ENCODE measurements around the gene UNC5CL.

DNA sequence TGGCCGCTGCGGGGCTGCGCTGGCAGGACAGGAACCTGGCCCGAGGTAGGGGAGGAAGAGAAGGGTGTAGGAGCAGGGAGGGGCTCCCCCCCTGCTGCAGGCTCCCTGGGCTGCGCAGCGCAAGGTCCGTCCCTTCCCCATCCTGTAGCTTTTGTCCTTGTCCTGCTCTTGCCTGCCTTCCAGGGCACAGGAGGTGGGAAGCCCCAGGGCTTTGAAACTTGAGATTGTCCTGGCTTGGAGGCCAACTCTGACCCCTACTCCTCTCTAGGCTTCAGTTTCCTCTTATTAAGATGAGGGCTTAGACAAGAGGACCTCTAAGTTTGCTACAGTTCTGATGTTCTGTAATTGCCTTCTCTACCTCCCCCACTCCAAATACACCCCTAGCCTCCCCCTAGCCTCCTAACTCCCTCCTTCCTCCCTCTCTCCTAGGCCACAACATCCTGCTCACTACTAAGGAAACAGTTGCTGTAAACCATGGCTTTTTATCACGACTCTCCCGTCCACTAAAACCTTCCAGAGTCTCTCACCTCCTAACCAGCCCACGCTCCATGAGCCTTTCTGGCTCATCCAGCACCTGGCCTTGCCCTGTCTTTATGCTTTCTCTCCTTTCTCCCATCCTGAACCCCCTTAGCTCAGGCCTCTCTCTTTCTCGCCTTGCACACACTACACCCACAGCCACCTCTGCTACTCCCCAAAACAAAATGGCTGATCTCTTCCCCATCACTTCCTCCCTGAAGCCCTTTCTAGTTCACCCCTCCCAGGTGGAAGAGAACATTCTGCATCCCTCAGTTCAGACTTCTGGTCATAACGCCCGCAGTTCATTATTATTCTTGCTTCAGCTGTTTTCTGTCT is 10.2 kb downstream of the UNC5CL start:
- TF ChIP-seq POLR2A (IDR thresholded peaks at IDR 0.05) = no peak
- TF ChIP-seq, protein P1, sequence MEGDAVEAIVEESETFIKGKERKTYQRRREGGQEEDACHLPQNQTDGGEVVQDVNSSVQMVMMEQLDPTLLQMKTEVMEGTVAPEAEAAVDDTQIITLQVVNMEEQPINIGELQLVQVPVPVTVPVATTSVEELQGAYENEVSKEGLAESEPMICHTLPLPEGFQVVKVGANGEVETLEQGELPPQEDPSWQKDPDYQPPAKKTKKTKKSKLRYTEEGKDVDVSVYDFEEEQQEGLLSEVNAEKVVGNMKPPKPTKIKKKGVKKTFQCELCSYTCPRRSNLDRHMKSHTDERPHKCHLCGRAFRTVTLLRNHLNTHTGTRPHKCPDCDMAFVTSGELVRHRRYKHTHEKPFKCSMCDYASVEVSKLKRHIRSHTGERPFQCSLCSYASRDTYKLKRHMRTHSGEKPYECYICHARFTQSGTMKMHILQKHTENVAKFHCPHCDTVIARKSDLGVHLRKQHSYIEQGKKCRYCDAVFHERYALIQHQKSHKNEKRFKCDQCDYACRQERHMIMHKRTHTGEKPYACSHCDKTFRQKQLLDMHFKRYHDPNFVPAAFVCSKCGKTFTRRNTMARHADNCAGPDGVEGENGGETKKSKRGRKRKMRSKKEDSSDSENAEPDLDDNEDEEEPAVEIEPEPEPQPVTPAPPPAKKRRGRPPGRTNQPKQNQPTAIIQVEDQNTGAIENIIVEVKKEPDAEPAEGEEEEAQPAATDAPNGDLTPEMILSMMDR (IDR thresholded peaks at IDR 0.05) = no peak
- no peak for TF ChIP-seq EP300 (IDR thresholded peaks at IDR 0.05)
